Heart left ventricle (tissue), 16 donors: ENCODE measurements around the gene GALNTL6. TPM values are rescaled to one million over a fixed set of nuclear protein-coding genes. Genes with fewer than 3 reads are reported as not detected.
A peak's percentile ranks its signal among the peaks of the same experiment; 100 is the strongest.

Experiments
- ATAC-seq, 4 donors: fragments of 200-7000 bp; cut with Tn5 transposase; one replicate each; pipeline ENCODE4 v1.9.1; 2020 to 2022; ENCODE audit warnings: moderate library complexity in 4 of 4, mild to moderate bottlenecking in 3 of 4, moderate number of reproducible peaks in 1 of 4
- DNase-seq, 5 donors: peaks; one replicate each; pipeline ENCODE4 v3.0.0-alpha.2; 2020
- H3K27ac ChIP-seq, 12 donors: fragments of 200-600 bp; sonication (generic) in 4 of 12; one replicate each; pipeline versions ENCODE4 v1.5.0 to v1.8.0; 2016 to 2022; ENCODE audit warnings: mild to moderate bottlenecking in 2 of 12
- H3K27me3 ChIP-seq, 9 donors: fragments of 200-600 bp; sonication (generic) in 2 of 9; one replicate each; pipeline versions ENCODE4 v1.5.1 to v1.8.0; 2016 to 2022; ENCODE audit warnings: mild to moderate bottlenecking in 3 of 9
- H3K36me3 ChIP-seq, 9 donors: fragments of 200-600 bp; sonication (generic) in 2 of 9; one replicate each; pipeline versions ENCODE4 v1.5.0 to v1.8.0; 2018 to 2022; ENCODE audit warnings: mild to moderate bottlenecking in 2 of 9
- H3K4me1 ChIP-seq, 12 donors: fragments of 200-600 bp; sonication (generic) in 4 of 12; one replicate each; pipeline versions ENCODE4 v1.5.0 to v1.8.0; 2016 to 2022; ENCODE audit warnings: mild to moderate bottlenecking in 3 of 12
- H3K4me3 ChIP-seq, 12 donors: fragments of 200-600 bp; sonication (generic) in 4 of 12; one replicate each; pipeline versions ENCODE4 v1.5.0 to v1.8.0; 2017 to 2022; ENCODE audit warnings: mild to moderate bottlenecking in 9 of 12, moderate library complexity in 4 of 12
- H3K9me3 ChIP-seq, 12 donors: fragments of 200-600 bp; sonication (generic) in 4 of 12; one replicate each; pipeline versions ENCODE4 v1.5.0 to v1.8.0; 2016 to 2022; ENCODE audit warnings: mild to moderate bottlenecking in 1 of 12
- CTCF ChIP-seq, 12 donors: fragments of 200-600 bp; sonication (generic) in 4 of 12; IDR thresholded peaks; one replicate each; pipeline versions ENCODE4 v1.5.0 to v1.8.0; 2018 to 2022; ENCODE audit warnings: antibody characterized with exemption in 12 of 12, mild to moderate bottlenecking in 5 of 12
- POLR2A ChIP-seq, 2 donors: fragments of 450-650 bp; IDR thresholded peaks; one replicate each; pipeline ENCODE4 v1.6.1; 2017; ENCODE audit warnings: antibody characterized with exemption in 2 of 2, mild to moderate bottlenecking in 2 of 2, moderate library complexity in 2 of 2
- WGBS, 4 donors: extraction: QIAGEN DNeasy Blood & Tissue Kit in 2 of 4; methylation state at CpG; one replicate each; pipeline versions ENCODE4 v1.1.5 to v1.1.7; 2013 to 2018; 5-methylcytosine and 5-hydroxymethylcytosine counted together
- intact Hi-C, 10 donors: fragments of 100-400 bp; cut with DNase I; formaldehyde crosslinking; loops; one replicate each; pipeline versions ENCODE4 v1.11.1 to v1.14.2; 2022
- polyA plus RNA-seq, 2 donors: library from polyadenylated mRNA; stranded (reverse); fragments of 200-250 nt; gene quantifications; one replicate each; pipeline ENCODE4 v1.2.3, GENCODE V29; 2013
- total RNA-seq, 9 donors: library from RNA; depleted of rRNA in 2 of 9; stranded (reverse); fragments of >200 nt in 2 of 9; fragmentation: NEBNext Ultra II Directional in 3 of 9; extraction: Animal tissue kit (Norgen Biotek cat#: 25700) in 3 of 9; gene quantifications; one replicate each; pipeline versions ENCODE4 v1.1.0 to v1.2.4, GENCODE V29; 2016 to 2023
- donor health status: ischemic (EF 13 %, LVEDD 7.1; RV severe dilation, severe dysfunction).
- donor health status: healthy with polysubstance abuse.
- donor health status: DM: no; HTN: yes; CAD: no.
- donor health status: DM: no; HTN: no; CAD: no.
- donor health status: ischemic (EF 25% LVEDD 6.9; RV normal size, moderate dysfunction).
- donor health status: ischemic (EF 25% LVEDD 5.7; RV mildly dilated, moderate dysfunction).
- donor health status: healthy.
- donor health status: DM: yes; HTN: yes; CAD: no.
- donor health status: ischemic (EF 35%, LVEDD 5.7; RV mildly dilated, moderate dysfunction).
- donor health status: nonischemic (EF 11% LVEDD 7.7; RV severe dilation, severe dysfunction).
- donor health status: DM: yes; HTN: yes; CAD: no.
- donor health status: PGD.
- donor health status: ischemic (EF 29% LVEDD 5.4; RV normal size, mild dysfunction).
- donor health status: nonischemic (EF 23%, LVEDD 6.1; RV moderate dilation, normal function).

The GALNTL6 gene
- total and polyA plus RNA-seq, 11 donors: 0.33 to 0.52 TPM; not detected in 9

- WGBS, 4 donors: 20 to 25% (median 24%) methylated on average over 3 of the region's 3 CpGs
- no peaks in the 10 kb centered on the region for H3K27me3 ChIP-seq
- TF ChIP-seq CTCF (IDR thresholded peaks at IDR 0.05): no peak
- no peak for TF ChIP-seq POLR2A (IDR thresholded peaks at IDR 0.05)
- H3K27ac ChIP-seq: no peak overlapping the region
- no peak for ATAC-seq
- no peaks in the 10 kb centered on the region for H3K36me3 ChIP-seq
- no peak for DNase-seq
- no peaks in the 10 kb centered on the region for H3K9me3 ChIP-seq
- H3K4me1 ChIP-seq: no peaks in the 10 kb centered on the region
- no peak overlapping the region for H3K4me3 ChIP-seq
- intact Hi-C loops: no loop called here
Observed at GRCh38 chr4:171834640-171835039, 21.4 kb downstream of the GALNTL6 start.

- ATAC-seq (no peak), DNase-seq (no peak)
- intact Hi-C loops: loop anchor here in 2 of 10 donors (10.0 kb wide), 2 partner anchors 361 to 981 kb away; no protein-coding TSS in a partner anchor
- Histone ChIP-seq H3K4me1 (no peaks in the 10 kb centered on the region), H3K4me3 (no peak overlapping the region), H3K36me3 (no peaks in the 10 kb centered on the region), H3K27me3 (no peaks in the 10 kb centered on the region), H3K9me3 (no peaks in the 10 kb centered on the region), H3K27ac (no peak overlapping the region)
- 87 to 91% (median 88%) methylated on average over 1 of the region's 1 CpG for WGBS, 4 donors
- no peak for TF ChIP-seq POLR2A (IDR thresholded peaks at IDR 0.05)
- no peak for TF ChIP-seq CTCF (IDR thresholded peaks at IDR 0.05)
Observed at GRCh38 chr4:171843456-171843855, 30.3 kb downstream of the GALNTL6 start.

GRCh38 chr4:171846232-171846631 is 33.0 kb downstream of the GALNTL6 start:
- intact Hi-C loops: loop anchor here in 2 of 10 donors (5.0 to 10.0 kb wide), 3 partner anchors 359 to 986 kb away; no protein-coding TSS in a partner anchor
- DNase-seq: peak in 2 of 5 donors; percentile 7 to 25
- 12 to 17% (median 15%) methylated on average over 2 of the region's 2 CpGs for WGBS, 4 donors

GRCh38 chr4:171846893-171847292 is 33.7 kb downstream of the GALNTL6 start:
- Histone ChIP-seq H3K27ac (no peak overlapping the region), H3K4me1 (no peaks in the 10 kb centered on the region), H3K36me3 (no peaks in the 10 kb centered on the region), H3K9me3 (no peaks in the 10 kb centered on the region), H3K27me3 (no peaks in the 10 kb centered on the region), H3K4me3 (no peak overlapping the region)
- ATAC-seq: no peak
- no peak for TF ChIP-seq CTCF (IDR thresholded peaks at IDR 0.05)
- TF ChIP-seq POLR2A (IDR thresholded peaks at IDR 0.05): no peak
- intact Hi-C loops: loop anchor here in 2 of 10 donors (5.0 to 10.0 kb wide), 3 partner anchors 358 to 985 kb away; no protein-coding TSS in a partner anchor
- DNase-seq: no peak
- WGBS, 4 donors: 64 to 85% (median 74%) methylated on average over 2 of the region's 2 CpGs

More at GRCh38 chr4:171846232-171846631, 33.0 kb downstream of the GALNTL6 start:
- Histone ChIP-seq H3K27ac (no peak overlapping the region), H3K4me1 (no peaks in the 10 kb centered on the region), H3K4me3 (no peak overlapping the region), H3K9me3 (no peaks in the 10 kb centered on the region), H3K36me3 (no peaks in the 10 kb centered on the region), H3K27me3 (no peaks in the 10 kb centered on the region)
- ATAC-seq: no peak
- TF ChIP-seq CTCF (IDR thresholded peaks at IDR 0.05): peak in 9 of 12 donors; percentile 13 to 41 (median 29)
- no peak for TF ChIP-seq POLR2A (IDR thresholded peaks at IDR 0.05)
